GM19328 (cell line): ENCODE data around the gene ZNF3.

Source experiments
- ATAC-seq: cut with Tn5 transposase; IDR thresholded peaks from one replicate; pipeline ENCODE4 v1.9.1; 2021; ENCODE audit warnings: mild to moderate bottlenecking, moderate library complexity; ENCODE audit not compliant: unreplicated experiment

Gene ZNF3

DNA sequence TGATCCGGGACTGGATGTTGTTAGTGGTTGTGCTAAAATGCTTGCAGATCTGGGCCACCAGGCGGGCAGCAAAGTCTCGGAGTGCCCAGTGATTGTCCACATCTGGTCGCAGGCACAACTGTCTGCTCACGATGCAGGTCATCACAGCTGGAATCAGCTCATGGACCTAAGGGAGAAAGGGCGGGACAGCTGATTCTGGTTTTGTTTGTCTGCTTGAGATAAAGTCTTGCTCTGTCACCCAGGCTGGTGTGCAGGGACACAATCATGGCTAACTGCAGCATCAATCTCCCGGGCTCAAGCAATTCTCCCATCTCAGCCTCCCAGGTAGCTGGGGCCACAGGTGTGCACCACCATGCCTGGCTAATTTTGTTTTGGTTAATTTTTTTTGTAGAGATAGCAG, 29.6 kb upstream of the ZNF3 start:
- no peak for ATAC-seq

- no peak for ATAC-seq
Observed at GRCh38 chr7:100109521-100110163, 28.1 kb upstream of the ZNF3 start.

DNA sequence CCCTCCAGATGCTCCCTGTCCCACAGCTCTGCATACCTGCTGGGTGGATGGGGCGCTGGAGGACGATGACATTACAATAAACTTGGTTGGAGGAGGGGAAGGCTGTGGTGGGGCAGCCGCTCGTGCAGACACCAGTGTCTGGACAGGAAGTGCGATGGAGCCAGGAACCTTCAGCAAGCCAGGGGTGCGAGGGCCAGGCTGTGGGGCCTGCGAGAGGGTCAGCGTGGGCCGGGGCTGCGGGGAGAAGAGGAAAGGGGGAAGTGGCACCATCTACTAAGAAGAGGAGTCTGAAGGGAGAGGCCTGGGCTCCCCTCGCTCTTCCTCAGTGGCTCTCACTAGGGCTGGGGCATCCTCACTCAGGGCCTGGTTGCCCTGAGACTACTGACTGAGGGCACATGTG, 26.4 kb upstream of the ZNF3 start:
- ATAC-seq: no peak

DNA sequence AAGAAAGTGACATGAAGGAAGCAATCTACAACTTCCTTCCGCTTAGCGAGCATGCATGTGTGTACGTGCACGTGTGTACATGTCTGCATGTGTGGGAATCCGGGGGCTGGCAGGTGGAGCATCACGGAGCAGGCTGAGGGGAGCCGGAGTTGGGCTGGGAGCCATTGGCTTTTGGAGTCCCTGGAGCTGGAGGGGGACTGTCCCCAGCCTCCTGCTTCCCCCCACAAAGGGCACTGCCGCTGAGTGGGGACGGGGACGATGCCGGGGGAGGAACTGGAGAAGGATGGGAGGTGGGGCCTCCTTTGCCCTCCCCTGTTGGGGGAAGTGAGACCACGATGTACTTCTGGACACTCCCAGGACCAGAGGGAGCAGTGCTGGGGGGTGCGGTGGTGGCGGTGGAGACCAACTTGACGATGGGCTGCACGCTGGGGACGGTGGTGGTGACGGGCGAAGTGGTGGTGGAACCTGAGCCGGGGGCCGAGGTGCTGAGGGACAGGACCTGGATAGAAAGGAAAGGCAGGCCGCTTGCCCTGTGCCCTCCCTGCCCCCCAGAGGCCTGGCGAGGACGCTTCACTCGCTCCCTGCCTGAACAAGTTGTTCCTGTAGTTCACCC, 25.7 kb upstream of the ZNF3 start:
- no peak for ATAC-seq

DNA sequence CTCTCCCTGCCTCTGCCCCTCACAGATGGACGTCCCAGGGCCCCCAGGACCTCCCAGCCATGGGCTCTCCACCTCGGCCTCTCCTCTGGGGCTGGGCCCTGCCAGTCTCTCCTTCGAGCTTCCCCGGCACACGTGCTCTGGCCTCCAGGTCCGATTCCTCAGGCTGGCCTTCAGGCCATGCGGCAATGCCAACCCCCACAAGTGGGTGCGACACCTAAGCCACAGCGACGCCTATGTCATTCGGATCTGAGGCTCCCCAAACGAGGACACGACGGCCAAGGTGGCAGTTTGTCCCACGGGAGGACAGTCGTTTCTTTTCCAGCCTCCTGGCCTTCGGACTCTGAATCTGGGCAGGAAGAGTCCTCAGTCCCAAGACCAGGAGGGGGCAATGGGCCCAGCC, 25.1 kb upstream of the ZNF3 start:
- no peak for ATAC-seq

DNA sequence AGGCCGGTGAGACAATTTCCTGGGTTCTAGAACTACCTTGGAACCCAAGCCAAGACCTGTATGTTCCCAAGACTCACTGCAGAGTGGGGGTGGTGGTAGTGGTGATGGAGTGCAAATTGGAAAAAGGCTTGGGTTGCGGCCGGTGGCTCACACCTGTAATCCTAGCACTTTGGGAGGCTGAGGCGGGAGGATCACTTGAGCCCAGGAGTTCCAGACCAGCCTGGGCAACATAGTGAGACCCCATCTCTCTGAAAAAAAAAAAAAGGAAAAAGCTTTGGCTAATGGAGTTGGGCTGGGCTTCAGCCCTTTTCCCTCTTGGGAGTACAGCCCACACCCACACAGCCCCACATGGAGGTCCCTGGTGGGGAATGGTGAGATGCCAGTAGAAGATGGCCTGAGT, 24.0 kb upstream of the ZNF3 start:
- no peak for ATAC-seq

- ATAC-seq: no peak
Observed at GRCh38 chr7:100102950-100103840, 21.7 kb upstream of the ZNF3 start.

- peak; percentile 80 for ATAC-seq
Observed at GRCh38 chr7:100101016-100101862, 19.7 kb upstream of the ZNF3 start, which contains the start of the genes AP4M1 and MCM7. TSS of gene AP4M1 (plus strand) at chr7:100101643. CDS start at chr7:100101715, 72 bp downstream. TSS of gene MCM7 (minus strand) at chr7:100101397. CDS start at chr7:100101294, 103 bp downstream.

GRCh38 chr7:100100420-100101015, 19.0 kb upstream of the ZNF3 start:
- ATAC-seq: peak; percentile 54

GRCh38 chr7:100099452-100099851, 17.9 kb upstream of the ZNF3 start:
- no peak for ATAC-seq

- no peak for ATAC-seq
Observed at GRCh38 chr7:100098913-100099312, 17.4 kb upstream of the ZNF3 start.

- ATAC-seq: no peak
Observed at GRCh38 chr7:100095704-100096103, 14.2 kb upstream of the ZNF3 start.

DNA sequence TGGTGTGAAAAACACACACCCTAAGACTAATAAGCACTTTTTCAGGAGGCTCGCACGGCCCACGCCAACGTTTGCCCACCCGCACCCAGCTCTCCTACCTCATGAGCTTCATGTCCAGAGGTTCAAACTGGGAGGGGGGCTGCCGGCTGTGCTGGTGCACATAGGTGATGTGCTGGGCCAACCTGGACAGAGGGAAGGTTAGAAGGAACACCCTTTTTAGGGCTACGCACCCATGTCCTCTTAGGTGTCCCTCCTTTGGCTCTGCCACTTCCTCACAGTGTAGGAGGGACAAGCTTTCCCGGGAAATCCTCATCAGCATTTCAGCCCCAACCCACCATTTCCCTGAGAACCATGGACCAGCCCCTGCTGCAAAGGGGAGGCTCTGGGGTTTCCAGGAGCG, 13.8 kb upstream of the ZNF3 start:
- no peak for ATAC-seq

- ATAC-seq: no peak
Observed at GRCh38 chr7:100093925-100094486, 12.5 kb upstream of the ZNF3 start.

DNA sequence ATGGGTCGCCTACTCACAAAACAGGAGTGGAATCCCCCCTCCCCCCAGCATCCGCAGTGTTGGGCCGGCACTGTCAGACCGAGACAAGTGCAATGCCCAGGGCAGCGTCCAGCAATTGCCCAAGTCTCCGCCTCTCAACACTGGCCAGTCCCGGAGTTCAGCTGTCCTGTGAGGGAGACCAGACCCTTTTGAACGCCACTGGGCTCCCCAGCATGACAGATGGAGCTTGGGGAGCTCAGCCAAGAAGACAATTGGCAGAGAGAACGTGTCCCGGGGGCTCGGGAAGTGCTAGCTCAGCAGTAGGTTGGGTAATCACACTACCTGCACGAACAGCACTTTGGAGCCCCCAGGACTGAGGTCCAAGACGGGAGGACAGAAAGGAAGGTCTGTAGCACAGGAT, 12.0 kb upstream of the ZNF3 start:
- ATAC-seq: no peak

DNA sequence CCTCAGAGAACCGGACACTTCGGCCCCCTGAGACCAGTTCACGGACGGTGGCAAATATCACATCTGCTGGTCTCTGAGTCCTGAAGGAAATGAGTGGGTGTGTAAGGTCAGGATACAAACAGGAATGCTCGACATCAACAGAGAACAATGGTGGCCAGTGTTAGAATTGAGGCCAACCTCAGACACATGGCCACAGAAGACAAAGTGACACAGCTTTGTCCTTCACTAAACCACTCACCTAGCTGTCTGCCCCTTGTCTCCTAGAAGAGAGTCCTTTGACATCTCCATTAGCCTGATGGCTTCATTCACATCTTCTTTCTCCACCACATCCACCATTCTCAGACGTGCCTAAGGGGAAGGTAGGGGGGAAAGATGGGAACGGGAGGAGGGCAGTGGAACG, 11.5 kb upstream of the ZNF3 start:
- ATAC-seq: no peak

GRCh38 chr7:100091411-100092181, 10.1 kb upstream of the ZNF3 start:
- ATAC-seq: no peak

DNA sequence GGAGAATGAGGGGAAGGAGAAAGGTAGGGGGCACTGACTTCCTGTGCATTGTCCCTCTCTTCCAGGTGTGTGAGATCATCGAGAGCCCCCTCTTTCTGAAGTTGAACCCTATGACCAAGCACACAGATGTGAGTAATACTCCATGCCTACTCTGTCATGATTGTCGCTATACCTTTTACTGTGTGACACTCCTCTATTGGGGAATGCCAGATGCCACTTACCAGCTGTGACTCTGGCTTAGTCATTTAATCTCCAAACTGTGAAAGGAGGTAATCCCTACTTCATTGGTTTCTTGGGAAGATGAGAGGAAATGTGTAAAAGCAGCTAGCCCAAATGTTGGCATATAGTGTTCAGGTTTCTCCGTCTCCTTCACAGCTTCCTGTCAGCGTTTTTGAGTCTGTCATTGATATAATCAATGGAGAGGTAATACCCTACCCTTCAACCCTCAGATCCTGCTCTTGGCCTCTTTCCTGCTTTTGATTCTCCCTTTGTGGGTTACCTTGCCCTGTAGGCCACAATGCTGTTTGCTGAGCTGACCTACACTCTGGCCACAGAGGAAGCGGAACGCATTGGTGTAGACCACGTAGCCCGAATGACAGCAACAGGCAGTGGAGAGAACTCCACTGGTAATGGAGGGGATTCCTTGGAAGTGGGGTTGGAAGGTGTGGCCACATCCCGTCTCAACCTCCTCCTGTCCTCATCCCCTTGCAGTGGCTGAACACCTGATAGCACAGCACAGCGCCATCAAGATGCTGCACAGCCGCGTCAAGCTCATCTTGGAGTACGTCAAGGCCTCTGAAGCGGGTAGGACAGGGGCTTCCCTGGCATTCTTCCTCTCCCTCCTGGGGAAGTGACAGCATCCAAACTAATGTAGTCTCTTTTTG, 9.2 kb upstream of the ZNF3 start:
- no peak for ATAC-seq
